GM10266 (cell line): ENCODE results near the gene LMNTD2.

Experiments
- DNase-seq: peaks from one replicate; pipeline ENCODE4 v3.0.0; 2012; ENCODE audit errors: extremely low spot score
- CTCF ChIP-seq: IDR thresholded peaks from 2 replicates; pipeline ENCODE4 v1.5.1; 2012; ENCODE audit warnings: mild to moderate bottlenecking, low read depth; ENCODE audit not compliant: control insufficient read depth, insufficient read depth; ENCODE audit errors: missing control alignments

Gene LMNTD2

GRCh38 chr11:587546-587945 is 27.0 kb upstream of the LMNTD2 start:
- TF ChIP-seq CTCF, result no peak
- DNase-seq, result no peak

- no peak for TF ChIP-seq CTCF
- no peak for DNase-seq
These were observed 26.1 kb upstream of the LMNTD2 start for GRCh38 chr11:586376-587316.

DNA sequence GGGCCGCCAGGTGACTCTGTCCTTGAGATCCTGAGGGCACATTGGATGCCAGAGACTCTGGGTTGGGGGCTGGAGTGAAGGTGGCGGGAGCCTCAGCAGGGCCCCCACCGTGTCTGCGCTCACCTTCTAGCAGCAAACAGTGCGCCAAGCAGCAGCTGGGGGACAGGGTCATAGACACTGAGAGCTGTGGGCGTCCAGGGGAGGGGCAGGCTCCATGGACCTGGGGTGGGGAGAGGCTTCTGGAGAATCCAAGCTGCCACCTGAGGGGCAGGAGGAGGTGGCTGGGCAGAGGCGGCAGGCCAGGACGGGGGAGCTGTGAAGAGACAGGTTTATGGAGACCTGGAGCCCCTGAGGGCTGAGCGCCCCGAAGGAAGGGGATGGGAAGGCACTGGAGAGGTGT is 23.7 kb upstream of the LMNTD2 start:
- TF ChIP-seq CTCF, result no peak
- DNase-seq, result no peak

DNA sequence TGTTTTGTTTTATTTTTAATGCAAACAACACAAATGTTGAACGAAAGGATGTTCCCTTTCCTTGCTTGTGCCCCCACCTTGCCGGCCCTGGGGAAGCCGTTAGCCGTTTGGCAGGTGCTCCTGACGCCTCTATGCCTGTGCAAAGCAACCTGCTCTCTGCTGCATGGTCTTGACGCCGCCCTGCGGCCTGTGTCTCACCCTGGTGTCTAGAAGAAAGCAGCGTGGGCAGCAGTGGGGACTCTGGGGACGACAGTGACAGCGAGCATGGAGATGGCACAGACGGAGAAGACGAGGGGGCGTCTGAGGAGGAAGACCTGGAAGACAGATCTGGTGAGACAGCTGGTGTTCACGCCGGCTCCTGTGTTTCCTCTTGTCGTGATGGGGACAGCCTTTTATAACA is 21.2 kb upstream of the LMNTD2 start:
- DNase-seq, result no peak
- TF ChIP-seq CTCF, result no peak

DNA sequence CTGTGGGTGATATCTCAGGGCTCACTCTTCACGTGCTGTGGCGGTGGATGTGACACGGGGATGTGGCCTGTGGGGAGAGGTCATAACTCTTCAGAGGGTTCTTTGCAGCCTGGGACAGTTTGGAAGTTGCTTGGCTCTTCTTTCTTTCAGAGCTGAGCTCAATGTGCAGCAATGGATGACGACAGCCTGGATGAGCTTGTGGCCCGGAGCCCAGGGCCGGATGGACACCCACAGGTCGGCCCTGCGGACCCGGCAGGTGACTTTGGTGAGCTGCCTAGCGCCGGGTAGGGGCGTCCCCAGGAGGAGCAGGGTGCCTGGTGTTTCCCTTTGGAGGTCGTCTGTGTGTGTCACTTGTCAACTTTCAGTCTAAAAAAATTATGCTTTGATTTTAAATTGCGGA is 20.8 kb upstream of the LMNTD2 start:
- DNase-seq, result no peak
- TF ChIP-seq CTCF, result no peak

DNA sequence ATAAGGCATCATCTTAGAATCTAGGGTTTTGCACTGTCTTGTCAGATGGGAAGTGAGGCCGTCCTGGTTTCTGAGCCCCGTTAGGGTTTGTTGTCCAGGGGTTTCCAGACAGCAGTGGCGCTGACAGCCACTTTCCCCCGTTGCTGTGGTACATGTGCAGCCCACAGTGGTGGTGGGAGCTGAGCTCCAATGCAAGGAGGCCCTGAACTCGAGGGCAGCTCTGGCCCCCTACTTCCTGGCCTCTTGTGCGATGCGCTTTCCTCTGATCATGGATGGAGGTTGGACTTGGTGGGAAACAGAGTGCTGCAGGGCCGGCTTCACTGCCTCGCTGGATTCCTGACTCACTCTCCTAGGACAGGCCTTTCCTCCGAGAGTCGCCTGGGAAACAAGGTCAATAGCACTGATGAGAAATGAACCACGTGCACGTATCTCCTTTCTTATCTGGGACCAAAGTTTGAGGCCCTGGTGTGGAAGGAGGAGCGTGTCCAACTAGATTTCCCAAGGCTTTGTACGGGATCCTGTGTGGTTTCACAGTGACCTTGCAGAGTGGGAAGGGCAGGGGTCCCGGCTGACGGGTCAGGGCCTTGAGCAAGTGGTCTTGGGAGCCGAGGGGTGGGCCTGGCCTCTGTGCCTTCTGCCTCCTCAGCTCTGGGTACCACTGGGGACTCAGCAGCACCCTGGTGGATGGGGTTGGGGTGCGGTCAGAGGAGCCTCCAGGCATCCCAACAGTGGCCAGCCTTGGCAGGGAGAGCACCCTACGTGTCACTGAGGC is 19.5 kb upstream of the LMNTD2 start:
- DNase-seq, result no peak
- no peak for TF ChIP-seq CTCF
